IPS-18a (cell line): ENCODE results near the gene EYA2.
A peak's percentile ranks its signal among the peaks of the same experiment; 100 is the strongest.
"Not testable (repeated sequence)": the region's sequence is repeated elsewhere in the genome, so short reads cannot be mapped to it uniquely, and the experiment has no call there.

Experiments used
- H3K27ac ChIP-seq: one replicate; pipeline ENCODE4 v1.5.1; 2013; ENCODE audit warnings: low read length
- H3K27me3 ChIP-seq: one replicate; pipeline ENCODE4 v1.6.1; 2013; ENCODE audit warnings: mild to moderate bottlenecking, low read length; ENCODE audit not compliant: control insufficient read depth, insufficient read depth
- H3K36me3 ChIP-seq: one replicate; pipeline ENCODE4 v1.6.1; 2013; ENCODE audit warnings: low read depth, low read length; ENCODE audit not compliant: control insufficient read depth
- H3K4me1 ChIP-seq: one replicate; pipeline ENCODE4 v1.6.1; 2013; ENCODE audit warnings: low read depth, low read length; ENCODE audit not compliant: control insufficient read depth
- H3K4me3 ChIP-seq: one replicate; pipeline ENCODE4 v1.5.1; 2013; ENCODE audit warnings: low read length
- H3K9ac ChIP-seq: one replicate; pipeline ENCODE4 v1.6.1; 2013; ENCODE audit warnings: mild to moderate bottlenecking, low read length, moderate library complexity
- H3K9me3 ChIP-seq: one replicate; pipeline ENCODE4 v1.6.1; 2013; ENCODE audit warnings: low read depth, low read length; ENCODE audit not compliant: control insufficient read depth

The EYA2 gene

GRCh38 chr20:46872328-46873211, 22.1 kb upstream of the EYA2 start:
- Histone ChIP-seq H3K27ac (no peak overlapping the region), H3K9me3 (no peaks in the 10 kb centered on the region), H3K9ac (no peak overlapping the region), H3K36me3 (no peaks in the 10 kb centered on the region), H3K4me1 (no peaks in the 10 kb centered on the region), H3K4me3 (no peak overlapping the region), H3K27me3 (no peaks in the 10 kb centered on the region)

- no peak overlapping the region for H3K9ac ChIP-seq
- no peaks in the 10 kb centered on the region for H3K4me1 ChIP-seq
- no peak overlapping the region for H3K4me3 ChIP-seq
- no peak overlapping the region for H3K27ac ChIP-seq
- H3K27me3 ChIP-seq, result no peaks in the 10 kb centered on the region
- H3K9me3 ChIP-seq, result no peaks in the 10 kb centered on the region
- H3K36me3 ChIP-seq, result no peaks in the 10 kb centered on the region
Observed at GRCh38 chr20:46875059-46875458, 19.6 kb upstream of the EYA2 start.

- Histone ChIP-seq H3K4me1 (peaks cover 7% of the 10 kb centered on the region), H3K4me3 (no peak overlapping the region), H3K9ac (no peak overlapping the region), H3K27ac (no peak overlapping the region), H3K27me3 (no peaks in the 10 kb centered on the region), H3K9me3 (no peaks in the 10 kb centered on the region), H3K36me3 (no peaks in the 10 kb centered on the region)
Observed at GRCh38 chr20:46879386-46879785, 15.3 kb upstream of the EYA2 start.

- not testable (repeated sequence) for H3K9me3 ChIP-seq, H3K27me3 ChIP-seq, H3K9ac ChIP-seq, H3K36me3 ChIP-seq, H3K4me1 ChIP-seq, H3K27ac ChIP-seq, H3K4me3 ChIP-seq
Observed at GRCh38 chr20:46879963-46880362, 14.7 kb upstream of the EYA2 start.

- Histone ChIP-seq H3K27me3 (no peaks in the 10 kb centered on the region), H3K9me3 (no peaks in the 10 kb centered on the region), H3K9ac (no peak overlapping the region), H3K36me3 (no peaks in the 10 kb centered on the region), H3K4me3 (no peak overlapping the region), H3K27ac (no peak overlapping the region), H3K4me1 (peaks cover 7% of the 10 kb centered on the region)
Observed at GRCh38 chr20:46883892-46884291, 10.8 kb upstream of the EYA2 start.

- peaks cover 23% of the 10 kb centered on the region for H3K27me3 ChIP-seq
- H3K9ac ChIP-seq, result no peak overlapping the region
- no peak overlapping the region for H3K4me3 ChIP-seq
- H3K9me3 ChIP-seq, result no peaks in the 10 kb centered on the region
- H3K27ac ChIP-seq, result no peak overlapping the region
- peaks cover 2% of the 10 kb centered on the region for H3K4me1 ChIP-seq
- H3K36me3 ChIP-seq, result no peaks in the 10 kb centered on the region
Observed at GRCh38 chr20:46890682-46891081, 4.0 kb upstream of the EYA2 start.

GRCh38 chr20:46893051-46893450, 1.6 kb upstream of the EYA2 start:
- no peaks in the 10 kb centered on the region for H3K36me3 ChIP-seq
- H3K9me3 ChIP-seq, result no peaks in the 10 kb centered on the region
- no peak overlapping the region for H3K27ac ChIP-seq
- H3K9ac ChIP-seq, result no peak overlapping the region
- H3K27me3 ChIP-seq, result peaks cover 47% of the 10 kb centered on the region
- H3K4me1 ChIP-seq, result peaks cover 2% of the 10 kb centered on the region
- no peak overlapping the region for H3K4me3 ChIP-seq

GRCh38 chr20:46893877-46894578, 615 bp upstream of the EYA2 start:
- Histone ChIP-seq H3K36me3 (no peaks in the 10 kb centered on the region), H3K27ac (no peak overlapping the region), H3K27me3 (peaks cover 56% of the 10 kb centered on the region), H3K4me3 (peak overlapping the region; percentile 22), H3K9ac (no peak overlapping the region), H3K4me1 (peaks cover 2% of the 10 kb centered on the region), H3K9me3 (no peaks in the 10 kb centered on the region)

GRCh38 chr20:46894971-46895905, 595 bp downstream of the EYA2 start:
- peak overlapping the region; percentile 66 for H3K4me3 ChIP-seq

GRCh38 chr20:46895906-46896242, 1.2 kb downstream of the EYA2 start:
- H3K9ac ChIP-seq, result no peak overlapping the region
- no peaks in the 10 kb centered on the region for H3K9me3 ChIP-seq
- no peak overlapping the region for H3K27ac ChIP-seq
- H3K4me3 ChIP-seq, result peak overlapping the region; percentile 66
- H3K36me3 ChIP-seq, result no peaks in the 10 kb centered on the region
- peaks cover 2% of the 10 kb centered on the region for H3K4me1 ChIP-seq
- H3K27me3 ChIP-seq, result peaks cover 60% of the 10 kb centered on the region

More at GRCh38 chr20:46894971-46895905, 595 bp downstream of the EYA2 start:
- H3K9me3 ChIP-seq, result no peaks in the 10 kb centered on the region
- peaks cover 2% of the 10 kb centered on the region for H3K4me1 ChIP-seq
- H3K9ac ChIP-seq, result no peak overlapping the region
- no peak overlapping the region for H3K27ac ChIP-seq
- H3K36me3 ChIP-seq, result no peaks in the 10 kb centered on the region
- peaks cover 60% of the 10 kb centered on the region for H3K27me3 ChIP-seq

- Histone ChIP-seq H3K27me3 (peaks cover 60% of the 10 kb centered on the region), H3K4me1 (peaks cover 2% of the 10 kb centered on the region), H3K9ac (no peak overlapping the region), H3K36me3 (no peaks in the 10 kb centered on the region), H3K27ac (no peak overlapping the region), H3K9me3 (no peaks in the 10 kb centered on the region), H3K4me3 (no peak overlapping the region)
Observed at GRCh38 chr20:46897328-46897880, 2.8 kb downstream of the EYA2 start.
